Stimulated activated CD4-positive, alpha-beta T cell treated with anti-CD3 and anti-CD28 coated beads, TNF-alpha, amount 100 ng/mL, for 4 hours (primary cell): ENCODE measurements around the gene DBN1.

Experiments used
- DNase-seq, 3 experiments: peaks; one replicate each; pipeline ENCODE4 v3.0.0-alpha.2; 2020; ENCODE audit warnings: low read depth in 3 of 3

Gene DBN1

DNA sequence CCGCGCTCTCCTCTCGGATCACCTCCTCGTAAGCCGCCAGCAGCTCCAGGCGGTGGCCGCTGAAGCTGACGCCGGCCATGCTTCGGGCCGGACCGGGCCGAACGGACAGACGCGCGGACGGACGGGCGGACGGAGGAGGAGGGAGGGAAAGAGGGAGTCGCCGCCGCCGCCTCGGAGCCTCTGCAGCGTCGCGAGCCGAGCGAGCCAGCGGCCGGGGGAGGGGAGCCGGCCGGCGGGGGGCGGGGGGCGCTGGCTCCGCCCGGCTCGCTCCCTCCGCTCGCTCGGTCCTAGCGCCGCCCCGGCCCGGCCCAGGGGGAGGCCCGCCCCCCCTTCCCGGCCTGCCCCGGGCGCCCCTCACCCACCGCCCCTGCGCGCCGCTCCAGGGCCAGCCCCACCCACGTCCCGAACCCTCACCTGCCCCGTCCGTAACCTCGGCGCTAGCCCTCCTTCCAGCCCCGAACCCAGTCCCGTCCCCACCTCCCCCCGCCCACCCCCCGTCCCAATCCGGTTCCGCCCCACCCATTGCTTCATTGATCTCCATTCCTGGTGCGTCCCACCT lies at the start of gene DBN1:
TSS of gene DBN1 (minus strand) at position 192 of the 559 bp plus-strand sequence. CDS start at position 79, 113 bp downstream.
- DNase-seq: no peak

DNA sequence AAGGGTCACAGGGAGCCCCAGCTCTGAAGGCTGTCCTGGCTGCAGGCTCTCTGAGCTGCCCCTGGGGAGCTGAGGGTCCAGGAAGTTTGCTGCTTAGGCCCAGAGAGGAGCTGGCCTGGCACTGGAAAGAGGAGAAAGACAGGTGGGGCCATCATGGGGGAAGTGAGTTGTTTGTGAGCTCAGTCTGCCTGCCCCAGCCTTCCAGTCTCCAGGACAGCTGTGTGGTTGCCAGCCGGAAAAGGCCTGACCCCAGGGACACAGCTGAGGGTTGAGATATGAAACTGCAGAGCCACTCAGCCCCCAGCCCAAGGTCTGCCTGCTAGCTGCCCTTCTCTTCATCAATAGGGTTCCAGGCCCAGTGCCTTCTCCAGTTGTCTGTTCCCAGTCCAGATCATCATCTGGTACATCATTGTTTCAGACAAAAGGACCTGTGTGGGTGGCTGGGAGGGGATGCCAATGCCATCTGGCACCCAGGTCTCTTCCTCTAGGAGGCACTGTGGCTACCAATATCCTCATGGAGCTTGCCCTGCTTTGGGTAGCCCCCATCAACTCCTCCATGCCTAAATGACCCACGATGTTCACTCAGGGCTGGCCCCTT lies 47.6 kb upstream of the DBN1 start:
- no peak for DNase-seq

DNA sequence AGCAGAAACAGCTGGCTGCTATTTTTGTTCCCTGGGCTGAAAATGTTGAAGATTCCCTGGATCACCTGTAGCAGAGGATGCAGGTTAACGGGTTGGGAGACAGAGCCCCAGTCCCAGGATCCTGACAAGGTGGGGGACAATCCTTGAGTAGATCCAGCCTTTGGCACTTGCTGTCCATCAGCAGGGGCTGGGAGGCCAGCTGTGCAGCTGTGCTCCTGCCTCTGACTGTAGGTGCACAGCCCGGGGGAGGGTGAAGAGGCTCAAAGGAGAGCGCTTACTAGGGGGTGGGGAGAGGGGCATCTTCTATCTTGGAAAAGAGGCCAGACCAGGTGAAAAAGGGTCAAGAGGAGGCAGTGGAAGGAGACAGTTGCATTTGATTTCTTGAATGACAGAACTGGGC lies 46.8 kb upstream of the DBN1 start:
- DNase-seq: no peak

DNA sequence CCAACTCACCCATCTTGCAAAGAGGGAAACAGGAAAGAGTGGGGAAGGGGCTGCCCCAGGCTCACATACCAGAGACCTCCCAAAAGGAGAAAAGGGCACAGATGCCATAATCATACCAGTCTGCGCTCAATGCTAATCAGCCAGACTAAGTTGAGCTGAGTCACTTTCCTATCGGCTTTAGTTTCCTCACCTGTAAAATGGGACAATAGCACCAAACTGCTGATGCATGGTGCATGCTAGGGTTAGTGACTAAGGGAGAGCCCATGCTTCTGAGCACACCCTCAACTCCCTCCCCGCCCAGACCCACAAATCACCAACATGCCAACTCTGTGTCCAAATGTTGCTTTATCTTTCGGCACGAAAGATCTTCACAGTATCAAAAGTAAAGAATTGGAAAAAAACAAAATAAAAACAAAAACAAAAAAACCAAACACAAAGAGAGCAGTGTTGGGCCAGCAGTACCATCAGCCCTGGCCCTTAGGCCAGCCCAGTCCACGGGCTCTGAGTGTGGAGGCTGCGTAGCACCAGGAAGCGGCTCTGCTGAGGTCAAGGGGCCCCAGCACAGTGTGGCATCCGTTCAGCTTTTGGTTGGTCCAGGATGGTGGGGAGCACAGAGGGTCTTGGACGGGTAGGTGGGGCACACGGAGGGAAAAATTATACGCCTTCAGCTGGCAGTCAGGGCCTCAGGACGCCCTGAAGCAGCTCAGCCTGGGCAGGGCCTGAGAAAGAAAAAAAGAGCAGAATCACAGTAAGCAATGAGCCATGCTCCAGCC lies 46.2 kb upstream of the DBN1 start:
- no peak for DNase-seq

DNA sequence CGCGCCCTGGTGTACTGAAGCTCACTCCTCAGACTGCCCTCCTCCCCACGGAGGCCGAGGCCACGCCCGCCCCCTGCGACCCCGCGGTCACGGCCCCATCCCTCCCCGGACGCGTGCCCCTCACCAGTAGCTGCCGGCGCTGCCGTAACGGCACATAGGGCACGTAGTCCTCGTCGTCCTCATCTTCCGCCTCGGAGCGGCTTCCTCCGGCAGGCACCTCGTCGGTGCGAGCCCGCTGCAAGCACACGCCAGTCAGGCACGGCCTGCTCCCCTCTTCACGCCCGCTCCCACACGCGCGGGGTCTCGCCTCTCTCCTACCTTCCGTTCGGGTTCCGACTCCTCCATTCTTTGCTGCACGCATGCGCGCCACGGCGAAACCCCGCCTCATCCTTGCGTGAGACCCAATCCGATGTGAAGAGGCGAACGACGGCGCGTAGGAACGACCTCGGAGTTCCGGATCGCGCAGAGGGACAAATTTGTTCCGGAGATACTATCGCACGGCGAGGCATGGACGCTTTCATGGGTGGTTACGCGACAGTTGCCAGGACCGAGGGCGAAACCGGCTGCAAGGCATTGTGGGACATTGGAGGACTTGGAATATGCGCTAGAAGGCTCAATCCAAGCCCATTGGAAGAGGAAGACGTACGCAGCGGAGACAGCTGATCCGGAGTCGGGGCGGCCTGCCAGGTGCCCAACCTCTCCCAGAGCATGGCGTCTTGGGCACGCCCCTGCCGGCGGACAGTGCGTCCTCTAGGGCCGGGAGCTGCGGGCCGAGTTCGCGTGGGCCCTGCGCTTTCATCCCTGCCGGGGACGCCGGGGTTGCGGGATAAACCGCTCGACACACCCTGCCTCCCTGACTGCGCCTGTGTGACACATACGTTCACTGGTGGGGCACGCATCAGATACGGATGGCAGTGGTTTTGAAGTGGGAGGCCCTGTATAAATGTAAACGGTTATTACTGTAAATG lies 43.5 kb upstream of the DBN1 start, which contains the start of gene DDX41:
TSS of gene DDX41 (minus strand) at position 361 of the 968 bp plus-strand sequence. CDS start at position 345, 16 bp downstream.
- peak; percentile 84 to 92 (median 88) for DNase-seq

DNA sequence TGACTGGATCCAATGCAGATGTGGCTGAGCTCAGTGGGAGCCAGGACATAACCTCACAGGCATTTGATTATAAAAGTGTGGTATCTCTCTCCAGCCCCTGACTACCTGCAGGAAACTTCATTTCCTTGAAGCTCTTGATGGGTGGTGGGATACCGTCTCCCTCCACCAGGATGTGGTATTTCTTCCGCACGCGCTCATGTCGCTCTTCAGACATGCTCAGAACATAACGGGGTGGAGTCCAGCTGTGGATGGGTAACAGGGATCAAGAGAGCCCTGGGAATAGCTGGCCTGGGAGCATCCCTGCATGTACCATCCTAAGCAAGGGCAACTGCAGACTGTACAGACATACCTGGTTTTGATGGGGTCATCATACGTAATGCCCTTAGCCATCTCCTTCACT lies 42.1 kb upstream of the DBN1 start:
- no peak for DNase-seq

DNA sequence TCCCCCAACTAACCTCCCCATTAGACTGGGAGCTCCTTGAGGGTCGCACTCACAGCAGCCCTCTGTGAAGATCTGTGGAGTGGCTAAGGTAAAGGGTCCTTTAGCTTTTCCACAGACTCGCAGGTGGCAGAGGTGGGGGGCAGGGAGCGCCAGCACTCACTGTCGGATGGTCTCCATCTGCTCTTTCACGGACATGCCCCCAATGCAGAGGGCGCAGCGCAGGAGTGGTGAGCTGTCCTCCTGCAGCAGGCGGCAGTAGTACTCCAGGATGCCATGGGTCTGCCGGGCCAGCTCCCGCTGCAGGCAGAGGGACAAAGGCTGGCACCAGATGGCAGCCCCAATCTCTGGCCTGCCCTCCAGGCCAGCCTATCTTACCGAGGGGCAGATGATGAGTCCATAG lies 41.1 kb upstream of the DBN1 start:
- DNase-seq: no peak

DNA sequence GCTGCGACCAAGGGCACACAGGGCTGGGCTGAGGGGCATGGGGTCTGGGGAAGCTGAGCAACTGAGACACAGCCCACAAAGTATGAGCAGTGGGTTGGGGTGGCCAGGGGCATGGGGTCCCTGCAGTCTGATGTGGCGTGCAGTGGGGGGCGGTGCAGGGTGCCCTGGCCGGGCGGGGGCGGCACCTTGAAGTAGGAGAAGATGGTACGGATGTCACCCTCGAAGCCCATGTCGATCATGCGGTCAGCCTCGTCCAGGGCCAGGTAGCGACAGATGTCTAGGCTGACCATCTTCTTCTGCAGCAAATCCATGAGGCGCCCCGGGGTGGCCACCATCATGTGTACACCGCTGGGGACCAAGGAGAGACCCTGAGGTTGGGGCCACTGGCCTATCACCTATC lies 40.1 kb upstream of the DBN1 start:
- no peak for DNase-seq

DNA sequence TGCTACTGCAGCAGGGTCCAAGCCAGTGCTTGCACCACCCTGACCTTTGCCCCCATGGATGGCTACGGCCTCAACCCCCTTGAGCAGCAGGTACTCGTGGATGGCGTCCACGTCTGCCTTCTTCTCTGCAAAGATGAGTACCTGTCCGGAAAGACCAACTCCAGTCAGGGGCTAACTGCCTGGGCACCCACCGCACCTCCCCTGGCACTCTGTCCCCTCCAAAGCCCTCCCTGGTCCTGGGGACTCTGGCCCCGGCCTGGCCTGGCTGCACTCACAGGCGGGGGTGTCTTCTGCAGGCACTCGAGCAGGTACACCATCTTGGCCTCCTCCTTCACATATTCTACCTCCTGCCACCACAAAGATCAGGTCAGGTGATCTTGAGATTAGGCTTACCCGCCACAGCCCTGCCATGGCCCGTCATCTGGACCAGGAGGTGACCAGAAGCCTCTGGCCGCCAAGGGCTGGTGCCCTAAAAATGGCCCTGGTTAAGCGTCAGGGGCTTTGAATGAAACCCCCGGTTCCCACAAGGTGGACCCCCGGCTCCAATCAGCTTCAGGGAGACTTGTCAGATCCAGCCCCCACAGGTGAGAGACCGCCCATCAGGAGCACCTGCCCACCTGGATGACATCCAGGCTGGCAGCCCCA lies 39.4 kb upstream of the DBN1 start:
- DNase-seq: no peak

DNA sequence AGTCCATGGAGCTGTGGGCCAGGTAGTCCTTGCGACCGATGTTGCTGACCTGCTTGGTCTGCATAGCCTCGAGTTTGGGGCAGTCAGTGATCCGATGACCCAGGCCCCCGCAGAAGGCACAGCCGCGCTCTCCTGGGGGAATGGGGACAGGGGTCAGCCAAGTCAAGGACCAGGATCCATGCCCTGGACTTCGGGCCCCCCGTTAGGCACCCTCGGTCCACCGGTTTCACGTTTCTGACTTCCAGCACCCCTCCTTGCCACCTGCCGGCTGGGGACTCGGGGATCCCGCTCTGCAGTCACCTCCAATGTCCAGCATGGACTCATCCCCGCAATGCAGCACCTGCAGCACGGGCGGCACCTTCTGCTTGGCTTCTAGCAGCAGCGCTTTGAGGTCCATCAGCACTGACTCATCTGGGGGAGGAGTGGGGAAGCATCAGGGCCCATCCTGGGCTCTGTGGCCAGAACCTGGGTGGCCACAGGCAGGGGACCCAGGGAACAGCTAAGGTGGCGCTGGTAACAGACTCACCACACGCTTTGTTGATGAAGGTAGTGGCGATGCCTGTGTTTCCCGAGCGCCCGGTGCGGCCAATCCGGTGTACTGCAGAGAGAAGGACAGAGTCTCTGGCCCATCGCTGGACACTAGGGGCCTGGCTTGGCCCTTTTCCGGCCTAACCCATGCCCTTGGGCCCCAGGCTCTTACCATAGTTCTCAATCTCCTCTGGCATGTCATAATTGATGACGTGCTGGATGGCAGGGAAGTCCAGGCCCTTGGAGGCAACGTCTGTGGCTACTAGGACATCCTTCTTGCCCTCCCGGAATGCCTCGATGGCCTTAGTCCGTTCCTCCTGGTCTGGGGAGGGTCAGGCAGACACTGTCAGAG lies 38.6 kb upstream of the DBN1 start:
- no peak for DNase-seq

DNA sequence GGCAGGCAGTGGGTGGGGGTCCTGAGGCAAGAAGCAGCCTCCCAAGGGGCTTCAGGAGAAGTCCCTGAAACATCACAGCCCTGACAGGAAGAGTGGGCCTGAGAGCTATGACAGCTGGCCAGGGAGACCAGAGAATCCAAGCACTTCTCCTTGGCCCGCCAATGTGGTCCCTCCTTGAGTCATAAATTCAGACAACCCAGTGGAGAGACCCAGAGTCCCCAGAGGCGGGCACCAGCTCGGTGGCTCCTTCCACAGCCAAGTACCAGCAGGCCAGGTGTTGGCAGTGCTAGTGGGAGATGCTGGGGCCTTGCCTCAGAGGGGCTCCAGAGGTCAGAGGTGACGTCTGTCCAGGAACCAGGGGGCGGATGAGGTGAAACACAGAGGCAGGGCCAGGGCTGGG lies 37.7 kb upstream of the DBN1 start:
- DNase-seq: no peak

DNA sequence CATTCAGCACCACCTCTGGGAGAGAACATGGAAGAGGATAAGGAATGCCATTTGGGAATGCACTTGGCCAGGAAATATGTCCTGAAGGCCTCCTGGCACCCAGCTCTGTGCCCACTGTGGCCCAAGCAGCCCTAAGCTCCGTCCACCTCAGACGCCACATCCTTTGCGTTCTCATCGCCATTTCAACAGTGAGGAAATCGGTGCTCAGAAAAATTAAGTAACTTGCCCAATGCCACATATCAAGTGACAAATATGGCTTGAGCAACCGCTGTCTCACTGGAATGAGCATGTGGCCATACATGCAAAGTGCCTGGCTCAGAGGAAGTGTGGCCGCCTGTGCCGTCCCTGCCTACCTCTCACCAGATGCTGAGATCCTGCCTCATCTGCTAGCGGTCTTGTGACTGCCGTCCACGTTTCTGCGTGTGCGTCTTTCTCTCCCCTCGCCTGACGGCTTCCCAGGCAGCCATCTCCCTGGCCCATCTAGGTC lies 37.2 kb upstream of the DBN1 start:
- DNase-seq: no peak

DNA sequence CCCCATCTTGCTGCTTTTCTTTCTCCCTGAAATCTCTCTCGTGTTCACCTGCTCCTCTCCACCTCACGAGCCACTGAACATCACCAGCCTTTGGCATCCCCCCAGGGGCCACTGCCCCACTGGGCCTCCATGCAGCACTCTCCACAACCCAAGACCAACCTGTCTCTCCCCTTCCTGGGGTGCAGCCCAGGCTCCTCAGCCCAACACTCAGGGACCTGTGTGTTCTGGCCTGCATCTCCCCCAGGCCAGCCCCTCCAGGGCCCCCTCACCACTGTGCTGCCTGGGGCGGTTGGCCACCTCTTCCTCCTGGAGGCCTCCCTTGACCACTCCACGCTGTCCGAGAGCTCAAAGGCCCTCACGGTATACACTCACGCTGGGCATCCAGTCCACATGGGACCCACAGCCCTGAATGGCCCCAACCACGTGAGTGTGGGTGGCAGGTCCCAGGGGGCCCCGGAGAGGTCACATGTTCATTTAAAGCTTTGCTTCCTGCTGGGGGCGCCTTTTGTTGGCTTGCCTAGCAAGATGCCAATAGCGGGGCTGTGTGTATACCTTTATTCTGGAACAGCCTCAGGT lies 36.6 kb upstream of the DBN1 start:
- DNase-seq: no peak

DNA sequence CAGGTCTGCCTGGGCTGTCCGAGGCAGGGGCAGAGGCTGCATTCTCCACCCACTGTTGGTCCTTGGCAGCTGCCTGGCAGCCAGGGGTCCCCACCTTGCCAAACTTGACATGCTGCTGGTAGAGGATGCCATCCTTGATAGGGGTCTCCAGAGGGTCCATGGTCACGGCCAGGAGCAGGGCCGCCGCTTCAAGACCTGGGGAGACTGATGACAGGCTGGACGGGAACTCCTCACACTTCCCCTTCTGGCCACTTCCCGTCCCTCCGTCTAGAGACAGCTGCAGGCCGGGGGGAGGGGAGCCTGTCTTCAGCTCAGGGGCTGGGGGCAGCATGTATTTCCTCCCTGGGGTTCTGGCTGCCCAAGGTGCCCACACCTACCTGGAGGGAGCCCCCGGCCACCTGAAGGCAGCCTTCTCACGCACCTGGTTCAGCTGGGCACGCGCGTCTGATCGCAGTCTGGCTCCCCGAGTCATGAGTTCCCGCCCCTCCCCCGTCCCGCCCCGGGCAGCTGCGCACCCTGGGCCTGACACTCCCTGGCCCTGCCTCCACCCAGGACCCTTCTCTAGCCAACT lies 36.0 kb upstream of the DBN1 start, which contains the start of gene DOK3:
TSS of gene DOK3 (minus strand) at position 446 of the 571 bp plus-strand sequence. CDS start at position 160, 286 bp downstream.
- DNase-seq: no peak

DNA sequence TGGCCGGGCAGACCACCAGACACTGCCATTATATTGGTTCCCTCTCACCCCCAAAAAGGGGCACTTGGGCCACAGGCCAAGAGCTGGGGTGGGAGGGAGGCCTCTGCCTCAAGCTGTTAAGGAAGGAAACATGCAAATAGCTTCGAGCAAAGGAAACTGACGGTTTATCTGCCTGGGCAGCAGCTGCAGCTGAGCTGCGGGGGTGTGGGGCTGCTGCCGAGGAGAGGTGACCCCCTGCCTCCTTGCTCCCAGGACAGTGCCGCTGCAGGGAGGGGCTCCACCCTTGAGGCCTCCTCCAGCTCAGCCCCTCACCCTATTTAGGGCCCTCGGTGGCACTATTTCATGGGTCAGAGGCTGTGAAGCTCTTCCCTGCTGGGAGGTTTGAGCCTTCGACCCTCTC lies 35.4 kb upstream of the DBN1 start:
- DNase-seq: no peak

DNA sequence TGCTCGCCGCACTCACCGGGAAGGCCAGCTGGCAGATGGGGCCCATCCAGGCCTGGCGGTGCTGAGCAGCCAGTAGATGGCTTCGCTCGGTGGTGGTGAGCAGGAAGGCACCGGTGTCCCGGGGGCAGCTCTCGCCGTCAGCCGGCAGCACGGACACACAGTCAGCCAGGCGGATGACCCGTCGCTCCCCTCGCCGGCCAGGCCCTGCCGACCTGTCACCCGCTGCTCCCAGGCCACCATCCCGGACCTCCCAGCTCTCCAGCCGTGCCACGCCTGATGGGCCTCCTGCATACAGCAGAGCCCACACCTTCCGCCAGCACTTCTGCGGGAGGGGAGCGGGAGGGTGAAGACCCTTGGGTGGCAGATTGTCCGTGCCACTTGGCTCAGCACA lies 34.8 kb upstream of the DBN1 start:
- no peak for DNase-seq

DNA sequence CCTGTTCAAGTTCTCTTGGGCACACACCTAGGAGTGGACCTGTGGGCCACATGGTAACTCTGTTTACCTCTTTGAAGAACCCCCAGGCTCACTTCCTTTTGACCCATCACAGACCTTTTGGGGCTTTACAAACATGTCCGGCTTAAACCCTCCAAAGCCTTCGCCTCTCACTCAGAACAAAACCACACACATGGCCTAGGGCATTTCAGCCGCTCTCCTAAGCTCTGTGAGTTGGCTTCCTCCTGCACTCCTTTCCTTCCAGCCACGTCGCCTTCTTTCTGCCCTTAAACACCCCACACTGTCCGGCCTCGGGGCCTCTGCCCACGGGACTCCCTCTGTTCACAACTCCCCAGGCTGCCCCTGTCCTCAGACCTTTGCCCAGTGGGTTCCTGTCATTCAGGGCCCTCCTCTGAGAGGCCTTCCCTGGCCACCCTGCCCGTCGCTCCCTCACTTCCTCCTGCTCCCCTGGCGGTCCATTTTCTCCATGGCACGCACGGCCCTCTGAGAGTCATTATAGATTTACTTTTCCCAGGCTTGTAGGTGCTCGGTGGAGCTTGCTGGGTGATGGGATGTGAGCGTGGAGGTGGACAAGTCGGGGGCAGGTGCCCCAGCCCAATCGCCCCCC lies 34.3 kb upstream of the DBN1 start:
- DNase-seq: no peak

DNA sequence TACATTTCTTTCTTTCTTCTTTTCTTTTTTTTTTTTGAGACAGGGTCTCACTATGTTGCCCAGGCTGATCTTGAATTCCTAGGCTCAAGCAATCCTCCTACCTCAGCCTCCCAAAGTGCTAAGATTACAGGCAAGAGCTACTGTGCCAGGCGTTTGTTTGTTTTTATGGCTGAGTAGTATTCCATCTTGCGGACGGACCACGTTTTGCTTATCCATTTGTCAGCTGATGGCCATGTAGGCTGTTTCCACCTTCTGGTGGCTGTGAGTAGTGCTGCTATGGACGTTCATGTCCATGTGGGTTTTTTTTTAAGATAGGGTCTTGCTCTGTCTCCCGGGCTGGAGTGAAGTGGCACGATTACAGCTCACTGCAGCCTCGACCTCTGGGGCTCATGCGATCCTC lies 33.7 kb upstream of the DBN1 start:
- no peak for DNase-seq

DNA sequence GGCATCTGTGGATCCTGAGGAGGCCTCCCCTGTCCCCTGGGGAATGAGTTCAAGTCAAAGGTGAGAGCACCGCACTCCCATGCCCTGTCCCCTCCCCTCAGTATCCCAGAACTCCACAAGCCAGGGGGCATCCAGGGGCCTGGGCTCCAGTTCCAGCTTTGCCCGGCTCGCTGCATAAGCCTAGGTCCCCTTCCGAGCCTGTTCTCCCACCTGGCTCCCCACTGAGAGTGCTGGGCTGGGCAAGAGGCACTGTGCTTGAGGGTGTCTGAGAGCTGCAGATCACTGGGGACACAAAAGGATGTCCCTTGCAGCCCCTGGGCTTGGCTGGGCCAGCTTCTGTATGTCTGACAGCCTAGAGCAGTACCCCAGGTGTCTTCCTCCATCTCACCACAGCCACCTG lies 31.6 kb upstream of the DBN1 start:
- DNase-seq: no peak
